ENCODE measurements around the gene HLA-DOA.

HLA-DOA gene

DNA sequence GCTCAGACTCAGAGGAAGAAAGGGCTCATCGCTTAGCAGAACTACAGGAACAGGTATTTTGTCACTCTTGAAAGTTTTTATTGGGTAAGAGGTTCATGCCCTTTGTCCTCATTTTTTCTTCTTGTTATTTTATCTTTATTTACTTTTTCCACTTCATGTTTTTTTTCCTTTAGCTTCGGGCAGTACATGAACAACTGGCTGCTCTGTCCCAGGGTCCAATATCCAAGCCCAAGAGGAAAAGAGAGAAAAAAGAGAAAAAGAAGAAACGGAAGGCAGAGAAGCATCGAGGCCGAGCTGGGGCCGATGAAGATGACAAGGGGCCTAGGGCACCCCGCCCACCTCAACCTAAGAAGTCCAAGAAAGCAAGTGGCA is 31.5 kb downstream of the HLA-DOA start:
- DNase-seq (ENCODE audit: low read depth): no peak

DNA sequence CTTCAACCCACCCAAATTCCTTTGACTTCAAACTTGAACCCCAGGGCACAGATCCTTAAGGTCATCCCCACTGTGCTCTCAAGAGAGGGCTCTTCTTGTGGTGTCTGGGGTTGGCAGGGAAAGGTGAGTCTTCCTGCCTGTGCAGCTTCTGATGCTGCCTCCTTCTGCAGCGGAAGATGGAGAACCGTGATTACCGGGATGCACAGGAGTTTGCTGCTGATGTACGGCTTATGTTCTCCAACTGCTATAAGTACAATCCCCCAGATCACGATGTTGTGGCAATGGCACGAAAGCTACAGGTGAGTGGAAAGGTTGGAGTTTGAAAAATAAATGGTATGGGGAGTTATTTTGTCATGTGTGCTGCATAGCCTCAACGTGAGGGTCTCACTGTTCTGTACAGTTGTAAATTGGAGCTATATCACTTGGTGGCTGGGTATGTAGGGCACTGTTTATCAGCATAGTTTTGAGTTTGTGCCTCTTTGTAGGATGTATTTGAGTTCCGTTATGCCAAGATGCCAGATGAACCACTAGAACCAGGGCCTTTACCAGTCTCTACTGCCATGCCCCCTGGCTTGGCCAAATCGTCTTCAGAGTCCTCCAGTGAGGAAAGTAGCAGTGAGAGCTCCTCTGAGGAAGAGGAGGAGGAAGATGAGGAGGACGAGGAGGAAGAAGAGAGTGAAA is 32.0 kb downstream of the HLA-DOA start:
- no peak for DNase-seq (ENCODE audit: low read depth)

DNA sequence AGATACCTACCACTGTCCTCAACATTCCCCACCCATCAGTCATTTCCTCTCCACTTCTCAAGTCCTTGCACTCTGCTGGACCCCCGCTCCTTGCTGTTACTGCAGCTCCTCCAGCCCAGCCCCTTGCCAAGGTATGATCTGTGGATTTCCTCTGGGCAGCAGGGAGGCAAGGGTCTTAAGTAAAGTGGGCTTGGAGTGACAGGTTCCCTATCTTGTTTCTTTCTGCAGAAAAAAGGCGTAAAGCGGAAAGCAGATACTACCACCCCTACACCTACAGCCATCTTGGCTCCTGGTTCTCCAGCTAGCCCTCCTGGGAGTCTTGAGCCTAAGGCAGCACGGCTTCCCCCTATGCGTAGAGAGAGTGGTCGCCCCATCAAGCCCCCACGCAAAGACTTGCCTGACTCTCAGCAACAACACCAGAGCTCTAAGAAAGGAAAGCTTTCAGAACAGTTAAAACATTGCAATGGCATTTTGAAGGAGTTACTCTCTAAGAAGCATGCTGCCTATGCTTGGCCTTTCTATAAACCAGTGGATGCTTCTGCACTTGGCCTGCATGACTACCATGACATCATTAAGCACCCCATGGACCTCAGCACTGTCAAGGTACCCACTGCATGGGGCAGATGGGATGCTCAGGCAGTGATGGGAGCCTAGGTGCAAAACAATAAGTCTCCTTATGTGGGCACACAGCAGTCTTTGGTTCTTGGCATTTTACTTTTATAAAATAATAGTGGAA is 32.9 kb downstream of the HLA-DOA start:
- no peak for DNase-seq (ENCODE audit: low read depth)

DNA sequence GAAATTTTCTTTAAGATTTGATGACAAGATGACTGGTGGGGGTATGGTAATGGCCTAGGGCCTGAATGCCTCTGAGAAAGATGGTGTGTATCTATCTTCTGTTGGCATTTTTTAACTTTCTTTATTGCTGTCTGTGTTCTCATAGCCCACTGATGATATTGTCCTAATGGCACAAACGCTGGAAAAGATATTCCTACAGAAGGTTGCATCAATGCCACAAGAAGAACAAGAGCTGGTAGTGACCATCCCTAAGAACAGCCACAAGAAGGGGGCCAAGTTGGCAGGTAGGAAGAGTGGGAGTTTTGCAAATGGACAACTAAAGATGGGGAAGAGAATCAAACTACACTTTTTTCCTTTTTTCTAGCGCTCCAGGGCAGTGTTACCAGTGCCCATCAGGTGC is 33.5 kb downstream of the HLA-DOA start:
- no peak for DNase-seq (ENCODE audit: low read depth)

DNA sequence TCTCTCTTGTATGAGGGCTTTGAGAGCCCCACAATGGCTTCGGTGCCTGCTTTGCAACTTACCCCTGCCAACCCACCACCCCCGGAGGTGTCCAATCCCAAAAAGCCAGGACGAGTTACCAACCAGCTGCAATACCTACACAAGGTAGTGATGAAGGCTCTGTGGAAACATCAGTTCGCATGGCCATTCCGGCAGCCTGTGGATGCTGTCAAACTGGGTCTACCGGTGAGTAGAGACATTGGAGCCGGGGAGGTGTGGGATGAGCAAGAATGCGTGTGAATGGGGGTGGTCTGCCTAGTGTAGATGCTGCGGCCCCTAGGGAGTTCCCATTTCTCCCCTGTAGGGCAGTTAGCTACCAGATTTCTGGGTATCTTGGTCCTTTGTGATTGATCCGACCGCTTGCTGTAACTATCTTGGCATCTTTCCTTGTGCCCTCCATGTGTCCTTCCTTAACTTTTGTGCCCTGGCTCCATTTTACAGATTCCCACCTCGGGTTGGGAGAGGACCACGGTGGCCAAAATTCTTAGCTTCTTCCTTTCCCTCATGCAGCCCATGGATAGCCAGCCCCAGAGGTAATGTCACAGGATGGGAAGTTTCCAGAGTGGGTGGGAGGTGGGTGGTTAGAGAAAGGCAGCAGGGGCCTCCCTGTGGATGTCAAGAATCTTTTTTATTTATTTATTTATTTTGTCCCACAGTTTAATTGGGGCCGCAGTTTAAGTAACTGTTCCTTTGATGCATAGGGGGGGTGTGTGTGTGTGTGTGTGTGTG is 34.7 kb downstream of the HLA-DOA start:
- no peak for DNase-seq (ENCODE audit: low read depth)

DNA sequence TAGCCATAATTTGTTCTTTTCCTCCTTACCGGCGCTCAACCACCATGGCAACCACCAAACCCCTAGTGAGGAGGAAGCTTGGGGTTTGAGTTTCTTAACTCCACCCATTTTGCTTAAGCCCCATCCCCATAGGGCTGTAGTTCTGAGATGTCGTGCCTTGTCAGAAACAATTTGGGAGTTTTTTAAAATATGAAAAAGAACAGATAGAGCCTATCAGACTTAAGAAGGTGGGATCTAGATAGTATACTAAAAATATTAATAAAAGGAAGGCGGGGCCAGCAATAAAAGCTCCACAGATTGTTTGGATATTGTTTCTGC is 35.4 kb downstream of the HLA-DOA start:
- no peak for DNase-seq (ENCODE audit: low read depth)

DNA sequence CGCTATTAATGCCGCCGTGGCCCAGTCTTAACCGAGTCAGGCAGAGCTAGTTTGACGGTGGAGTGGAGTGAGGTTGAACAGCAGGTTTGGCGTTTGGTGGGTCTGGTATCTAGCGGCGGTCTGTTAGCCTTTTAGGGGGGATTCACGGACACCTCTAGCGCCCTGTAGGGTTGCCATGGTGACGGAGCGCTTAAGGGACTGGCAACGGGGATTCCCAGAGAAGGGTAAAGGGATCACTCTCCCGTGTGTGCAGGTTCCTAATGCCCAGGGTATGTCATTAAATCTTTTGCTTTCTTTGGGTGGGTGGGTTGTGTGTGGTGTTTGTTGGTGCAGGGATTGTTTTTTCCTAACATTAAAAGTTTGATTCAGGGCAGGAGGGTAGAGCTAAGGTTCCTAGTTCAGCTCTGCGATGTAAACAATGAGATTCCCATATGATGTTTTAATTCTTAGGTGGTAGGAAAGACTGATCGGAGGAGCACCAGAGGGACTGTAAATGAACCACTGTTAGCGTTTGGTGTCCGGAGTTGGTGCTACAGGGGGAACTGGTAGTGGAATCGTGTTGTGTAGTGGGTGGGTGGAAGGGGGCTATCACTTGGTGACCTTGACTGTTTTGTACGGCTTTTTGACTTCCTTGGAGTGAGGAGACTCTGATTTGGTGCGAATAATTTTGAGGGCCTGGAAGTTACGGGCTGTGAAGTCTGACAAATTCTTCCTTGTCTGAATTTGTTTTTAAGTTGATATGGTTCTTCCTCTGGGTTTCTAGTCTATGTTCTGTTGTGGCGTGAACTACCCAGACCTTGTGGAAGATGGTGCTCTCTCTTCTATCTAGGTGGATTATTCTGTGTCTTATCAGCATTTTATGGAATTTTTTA is 36.0 kb downstream of the HLA-DOA start:
- no peak for DNase-seq (ENCODE audit: low read depth)

DNA sequence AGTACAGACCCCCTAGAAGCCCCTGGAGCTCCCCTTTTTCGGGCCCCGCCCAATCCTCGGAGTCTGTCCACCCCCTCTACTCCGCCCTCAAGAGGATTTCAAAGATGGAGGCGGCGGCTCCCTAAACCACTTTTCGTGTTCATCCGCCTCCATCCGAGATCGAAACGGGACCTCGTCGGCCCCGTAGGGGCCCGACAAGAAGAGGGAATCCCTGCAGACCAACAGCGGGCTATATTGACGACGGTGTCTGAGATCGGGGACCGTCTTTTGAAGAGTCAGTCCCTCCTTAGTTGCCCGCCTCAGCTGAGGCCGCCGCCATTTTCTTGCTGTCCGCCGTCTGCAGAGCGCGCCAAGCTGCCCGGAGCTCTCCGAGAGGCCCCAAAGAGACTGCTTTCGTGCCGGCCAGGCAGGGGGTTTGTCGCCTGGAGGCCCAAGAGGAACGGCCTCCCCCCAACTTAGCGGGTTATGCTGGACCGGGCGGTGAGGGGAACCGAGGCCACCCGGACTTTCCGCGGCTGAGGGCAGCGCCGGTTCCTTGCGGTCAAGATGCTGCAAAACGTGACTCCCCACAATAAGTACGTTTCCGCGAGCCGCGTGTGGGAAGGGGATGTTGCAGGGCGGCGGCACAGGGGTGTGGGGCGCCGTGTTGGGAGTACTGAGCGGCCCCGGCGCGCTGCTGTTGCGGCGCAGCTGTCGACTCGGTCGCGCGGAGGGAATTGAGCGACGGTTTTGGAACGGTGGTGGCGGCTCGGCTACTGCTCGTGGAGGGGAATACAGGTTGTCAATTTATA is 36.8 kb downstream of the HLA-DOA start:
- no peak for DNase-seq (ENCODE audit: low read depth)

DNA sequence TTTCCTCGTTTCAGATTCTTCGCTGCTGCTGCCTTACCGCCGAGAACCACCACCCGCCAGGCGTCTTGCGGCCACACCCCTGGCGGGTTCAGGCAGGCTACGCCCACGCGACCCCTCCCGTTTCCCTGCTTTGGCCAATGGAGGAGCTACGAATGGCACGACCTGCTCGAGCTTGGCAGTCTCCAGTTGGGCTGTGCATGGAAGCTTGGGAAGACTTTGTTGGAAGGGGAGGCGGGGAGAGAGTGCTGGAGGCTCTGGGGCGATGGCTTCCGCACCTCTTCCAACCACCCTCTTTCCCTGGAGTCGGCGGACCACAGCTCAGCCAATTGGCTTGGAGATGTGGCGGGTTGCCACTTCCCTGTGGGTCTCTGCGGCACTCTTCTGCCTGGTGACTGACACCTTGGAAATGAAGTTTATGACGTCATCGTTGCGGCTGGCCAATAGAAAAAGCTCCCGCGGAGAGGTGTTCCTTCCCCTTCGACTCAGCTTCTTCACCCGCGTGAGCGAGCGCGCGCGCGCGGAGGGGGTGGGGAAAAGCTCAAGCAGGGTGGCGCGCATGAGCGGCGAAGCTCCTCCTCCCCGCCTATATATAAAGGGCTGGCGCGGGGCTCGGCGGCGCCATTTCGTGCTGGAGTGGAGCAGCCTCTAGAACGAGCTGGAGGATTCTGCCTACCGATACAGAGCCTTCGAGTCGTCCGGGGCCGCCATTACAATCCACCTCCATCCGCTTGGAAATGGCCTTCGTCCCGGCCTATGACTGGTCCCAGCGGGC is 37.6 kb downstream of the HLA-DOA start:
- peak; percentile 99 for DNase-seq (ENCODE audit: low read depth)

DNA sequence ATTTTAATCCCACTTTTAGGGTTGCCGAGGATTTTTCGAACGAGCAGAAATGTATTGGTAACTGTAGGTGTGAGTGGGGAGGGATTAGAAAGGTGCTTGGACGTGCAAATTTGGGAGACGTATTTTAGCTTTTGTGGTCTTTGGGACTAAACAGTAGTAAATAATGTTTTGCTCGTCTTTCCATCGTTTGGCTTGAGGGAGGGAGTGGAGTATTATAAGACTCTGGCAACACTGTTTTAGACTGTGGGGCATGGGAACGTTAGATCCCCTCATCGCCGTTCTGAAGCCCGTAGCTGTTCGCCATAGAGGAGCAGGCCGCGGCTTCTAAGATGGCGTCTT is 38.2 kb downstream of the HLA-DOA start:
- no peak for DNase-seq (ENCODE audit: low read depth)

DNA sequence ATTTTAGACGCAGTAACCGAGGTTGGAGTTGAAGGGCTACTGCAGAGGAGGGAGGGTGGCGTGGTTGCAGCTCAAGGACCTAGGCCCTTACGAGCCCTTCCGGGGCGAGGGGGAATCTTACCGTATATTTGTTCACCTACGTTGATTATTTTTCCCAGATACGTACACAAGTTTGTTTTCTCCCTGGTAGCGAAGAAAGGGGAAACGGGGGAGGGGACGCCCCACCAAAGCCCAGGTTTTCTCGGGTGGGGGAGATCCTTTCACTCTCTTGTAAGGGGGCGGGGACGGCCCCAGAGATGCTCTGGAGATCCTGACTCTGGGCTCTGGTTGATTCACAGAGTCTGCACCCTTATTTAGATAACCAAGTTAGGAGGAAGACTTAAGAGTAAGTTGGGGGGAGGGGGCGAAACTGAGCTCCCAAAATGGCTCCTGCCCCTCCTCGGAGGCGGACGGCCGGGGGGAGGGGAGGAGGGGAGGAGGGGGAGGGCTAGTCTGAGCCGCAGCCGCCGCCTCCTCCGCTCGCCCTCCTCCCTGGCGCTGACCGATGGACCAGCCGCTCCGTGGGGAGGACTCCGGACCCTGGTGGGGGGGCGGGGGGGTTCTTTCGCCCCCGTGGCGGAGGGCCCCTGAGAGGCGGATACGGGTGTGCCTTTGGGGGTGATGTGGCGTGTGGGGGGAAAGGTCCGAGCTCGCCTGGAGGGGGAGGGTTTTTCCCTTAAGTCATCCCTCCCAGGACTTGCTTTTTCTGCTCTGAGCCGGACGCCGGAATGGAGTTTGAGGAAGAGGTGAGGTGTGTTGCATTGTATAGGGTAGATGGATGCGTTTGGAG is 38.8 kb downstream of the HLA-DOA start:
- peak; percentile 53 for DNase-seq (ENCODE audit: low read depth)

DNA sequence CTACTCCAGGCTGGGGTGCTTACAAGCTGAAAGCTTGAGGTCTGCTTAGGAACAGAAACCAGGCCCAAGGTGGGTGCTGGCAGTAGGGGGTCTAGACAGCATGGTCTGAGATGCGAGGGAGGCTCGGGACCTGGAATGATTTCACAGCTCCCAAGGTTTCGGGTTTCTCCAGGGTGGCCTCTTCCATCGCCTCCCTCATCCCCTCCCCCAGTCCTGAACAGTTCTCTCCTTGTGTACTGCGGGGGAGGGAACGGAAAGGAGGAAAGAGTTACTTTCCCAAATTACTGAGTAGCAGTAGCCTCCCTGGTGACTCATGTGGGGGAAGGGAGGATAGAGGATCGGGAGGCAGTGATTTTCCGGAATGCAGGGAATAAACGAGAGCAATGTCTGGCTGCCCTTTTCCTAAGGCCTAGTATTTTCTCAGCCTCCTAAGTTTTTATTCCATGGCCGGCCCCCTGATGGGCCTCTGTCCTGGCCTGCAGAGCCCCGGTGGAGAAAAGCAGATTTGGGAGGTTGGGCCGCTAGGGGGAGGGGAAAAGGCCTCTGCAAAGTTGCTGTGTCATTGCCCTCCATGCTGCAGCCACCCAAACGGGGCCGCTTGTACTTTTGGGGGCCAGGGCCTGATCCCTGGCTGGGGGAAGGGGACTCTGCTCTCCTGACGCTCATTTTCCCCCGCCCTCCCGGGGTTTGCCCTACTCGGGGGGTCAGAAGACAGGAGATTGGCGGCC is 39.5 kb downstream of the HLA-DOA start:
- peak; percentile 92 for DNase-seq (ENCODE audit: low read depth)

DNA sequence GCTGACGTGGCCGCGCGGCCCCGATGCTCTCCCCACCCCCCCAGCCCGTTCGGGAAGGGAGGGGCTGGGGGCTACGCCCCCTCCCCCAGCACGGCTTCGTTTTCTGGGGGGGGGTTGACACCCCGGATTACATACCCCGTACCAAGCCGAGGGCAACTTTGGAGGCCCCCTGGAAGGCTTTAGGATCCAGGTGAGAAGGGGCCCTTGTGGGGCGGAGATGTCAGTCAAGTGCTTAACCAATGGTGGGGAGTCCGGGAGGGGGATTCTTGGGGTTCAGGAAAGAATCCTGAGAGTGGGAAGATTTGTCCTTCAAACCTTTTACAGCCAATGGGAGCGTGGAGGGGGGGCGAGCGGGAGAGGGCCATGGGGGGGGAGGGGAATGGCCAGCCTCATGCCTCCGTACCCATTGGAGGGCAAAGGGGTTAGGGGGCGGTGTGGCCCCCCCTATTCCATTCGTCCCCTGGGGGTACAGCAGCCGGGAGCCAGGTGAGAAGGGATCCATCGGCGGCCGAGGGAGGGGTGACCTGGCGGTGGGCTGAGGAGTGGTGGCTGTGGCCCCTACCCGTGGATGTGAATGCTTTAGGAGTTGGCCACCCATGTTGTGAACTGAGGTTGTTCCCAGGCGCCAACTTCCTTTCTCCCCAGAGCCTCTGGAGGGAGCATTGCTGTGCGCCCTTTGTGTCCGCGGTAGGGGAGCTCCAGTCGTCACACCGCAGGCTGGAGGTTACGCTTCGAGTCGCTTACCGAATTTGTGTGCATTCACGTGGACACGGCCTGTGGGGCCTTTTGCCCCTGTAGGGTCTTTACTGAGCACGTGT is 40.3 kb downstream of the HLA-DOA start:
- peak; percentile 80 for DNase-seq (ENCODE audit: low read depth)

DNA sequence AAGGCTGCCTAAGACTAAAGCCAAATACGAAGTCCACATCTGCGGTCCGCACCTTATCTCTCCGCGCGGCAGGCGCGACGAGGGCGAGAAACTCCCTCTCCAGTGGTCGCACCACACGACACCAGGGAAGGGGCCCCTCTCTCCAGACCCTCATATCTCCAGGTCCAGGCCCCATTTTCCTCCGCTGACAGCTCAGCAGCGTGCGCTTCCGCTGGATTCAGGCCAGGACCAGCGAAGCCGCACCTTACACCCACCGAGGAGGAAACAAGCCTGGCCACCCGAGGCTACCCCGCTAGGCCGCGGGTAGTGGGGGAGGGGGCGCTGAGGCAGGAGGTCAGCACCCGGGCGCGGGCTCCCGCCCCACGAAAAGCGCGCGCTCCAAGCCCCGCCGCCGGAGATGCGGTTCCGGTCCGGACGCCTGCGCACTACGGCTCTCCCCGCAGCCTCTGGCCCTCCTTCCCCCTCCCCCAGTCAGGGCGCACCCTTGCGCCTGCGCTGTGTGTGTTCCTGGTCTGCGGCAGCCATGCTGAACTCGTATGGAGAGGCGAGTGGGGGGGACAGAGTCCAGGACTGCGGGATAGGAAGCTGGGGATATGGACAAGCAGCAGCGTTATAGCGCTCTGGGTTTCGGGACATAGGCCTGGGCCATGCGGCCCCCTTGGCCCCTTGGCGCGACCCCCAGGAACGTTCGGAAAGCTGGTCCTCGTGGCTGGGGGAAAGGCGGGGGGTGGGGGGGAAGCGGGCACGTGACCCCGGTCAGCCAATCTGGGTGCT is 41.1 kb downstream of the HLA-DOA start, which contains the start of gene BRD2:
Gene BRD2, plus strand, starts transcription at position 502 of the 774 bp plus-strand sequence. CDS start 4,305 bp downstream, outside the sequence.
- DNase-seq (ENCODE audit: low read depth): peak; percentile 91

DNA sequence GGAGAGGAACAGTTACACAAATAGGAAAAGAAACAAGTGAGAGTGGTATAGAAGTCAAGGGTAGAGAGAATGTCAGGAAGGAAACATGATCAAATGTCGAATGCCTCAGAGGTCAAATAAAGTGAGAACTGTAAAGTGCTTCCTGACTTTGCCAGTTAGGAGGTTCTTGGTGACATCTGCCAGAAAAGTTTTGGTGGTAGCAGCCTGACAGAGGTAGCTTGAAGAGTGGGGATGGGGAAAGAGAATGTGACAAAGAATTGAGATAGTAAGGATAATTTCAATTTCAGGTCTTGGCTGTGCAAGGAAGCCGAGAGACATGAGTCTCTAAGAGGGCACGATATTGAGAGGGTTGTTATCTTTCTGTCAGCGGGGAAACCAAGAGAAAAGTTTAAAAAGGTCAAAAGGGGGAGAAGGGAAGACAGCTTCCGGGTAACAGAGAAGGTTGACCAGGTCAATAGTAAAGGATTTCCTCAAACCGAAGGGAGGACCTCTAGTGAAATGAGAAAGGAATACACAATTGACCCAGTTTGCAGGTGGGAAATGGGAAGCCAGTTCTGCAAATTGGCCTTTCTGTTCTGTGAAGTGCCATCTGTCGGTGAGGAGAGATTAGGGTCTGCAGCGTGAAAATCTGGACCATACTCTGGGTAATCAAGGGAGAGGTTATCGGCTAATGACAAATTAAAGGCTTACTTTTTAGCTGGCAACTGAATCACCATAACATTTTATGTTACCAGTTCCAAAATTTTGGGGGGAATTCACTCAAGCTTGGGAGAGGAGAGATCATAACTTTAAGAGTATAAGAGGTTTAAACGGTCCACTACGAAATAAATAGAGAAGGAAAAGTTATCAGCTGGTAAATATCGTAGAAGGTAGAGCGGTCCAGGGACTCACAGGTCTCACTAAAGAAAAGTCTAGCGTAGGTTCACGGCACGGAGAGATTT is 42.0 kb downstream of the HLA-DOA start:
- DNase-seq (ENCODE audit: low read depth): no peak

DNA sequence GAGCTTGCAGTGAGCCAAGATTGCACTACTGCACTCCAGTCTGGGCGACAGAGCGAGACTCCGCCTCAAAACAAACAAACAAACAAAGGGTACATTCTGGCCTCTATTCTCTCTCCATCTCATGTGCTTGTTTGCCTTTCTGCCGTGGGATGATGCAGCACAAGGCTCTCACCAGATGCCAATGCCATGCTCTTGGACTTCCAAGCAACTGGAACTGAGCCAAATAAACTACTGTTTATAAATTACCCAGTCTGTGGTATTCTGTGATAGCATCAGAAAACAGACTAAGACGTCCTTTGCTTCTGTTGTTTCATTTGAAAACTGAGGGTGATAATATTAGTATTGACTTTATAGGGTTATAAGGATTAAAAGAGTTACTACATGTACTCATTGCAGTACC is 44.6 kb downstream of the HLA-DOA start:
- DNase-seq (ENCODE audit: low read depth): no peak
